Glutamatergic neuron (in vitro differentiated cells): ENCODE measurements around the gene SLC6A5. TPM values are rescaled to one million over a fixed set of nuclear protein-coding genes. Genes with fewer than 3 reads are reported as not detected.

Experiments
- DNase-seq: peaks from one replicate; pipeline ENCODE4 v3.0.0; 2022
- H3K27ac Mint-ChIP-seq: one replicate; pipeline ENCODE4 v1.8.0; 2020; ENCODE audit warnings: mild to moderate bottlenecking, mixed read lengths, inconsistent platforms; ENCODE audit not compliant: unreplicated experiment
- H3K27me3 Mint-ChIP-seq: one replicate; pipeline ENCODE4 v1.8.0; 2020; ENCODE audit warnings: mild to moderate bottlenecking, moderate library complexity, mixed read lengths, inconsistent platforms; ENCODE audit not compliant: unreplicated experiment
- H3K36me3 Mint-ChIP-seq: one replicate; pipeline ENCODE4 v1.8.0; 2020; ENCODE audit warnings: mild to moderate bottlenecking, mixed read lengths, inconsistent platforms; ENCODE audit not compliant: unreplicated experiment
- H3K4me1 Mint-ChIP-seq: one replicate; pipeline ENCODE4 v1.8.0; 2020; ENCODE audit warnings: mild to moderate bottlenecking, low read depth, mixed read lengths, inconsistent platforms; ENCODE audit not compliant: unreplicated experiment
- H3K4me3 Mint-ChIP-seq: one replicate; pipeline ENCODE4 v1.8.0; 2020; ENCODE audit warnings: mild to moderate bottlenecking, mixed read lengths, inconsistent platforms; ENCODE audit not compliant: unreplicated experiment
- H3K9me3 Mint-ChIP-seq: one replicate; pipeline ENCODE4 v1.8.0; 2020; ENCODE audit warnings: mild to moderate bottlenecking, moderate library complexity, mixed read lengths, inconsistent platforms; ENCODE audit not compliant: unreplicated experiment
- total RNA-seq: library from RNA; stranded (reverse); fragmentation: NEBNext Ultra II Directional; extraction: Animal tissue kit (Norgen Biotek cat#: 25700); gene quantifications from one replicate; pipeline ENCODE4 v1.2.1, GENCODE V29; 2021; ENCODE audit not compliant: unreplicated experiment
- TF ChIP-seq, protein P1 (sequence below): fragments of 200-600 bp; sonication (generic); IDR thresholded peaks from one replicate; pipeline ENCODE4 v1.5.0; 2021; ENCODE audit not compliant: partially characterized antibody, unreplicated experiment

Gene SLC6A5
- total RNA-seq, 1 donor from 2014 or later, result 0.05 TPM

DNA sequence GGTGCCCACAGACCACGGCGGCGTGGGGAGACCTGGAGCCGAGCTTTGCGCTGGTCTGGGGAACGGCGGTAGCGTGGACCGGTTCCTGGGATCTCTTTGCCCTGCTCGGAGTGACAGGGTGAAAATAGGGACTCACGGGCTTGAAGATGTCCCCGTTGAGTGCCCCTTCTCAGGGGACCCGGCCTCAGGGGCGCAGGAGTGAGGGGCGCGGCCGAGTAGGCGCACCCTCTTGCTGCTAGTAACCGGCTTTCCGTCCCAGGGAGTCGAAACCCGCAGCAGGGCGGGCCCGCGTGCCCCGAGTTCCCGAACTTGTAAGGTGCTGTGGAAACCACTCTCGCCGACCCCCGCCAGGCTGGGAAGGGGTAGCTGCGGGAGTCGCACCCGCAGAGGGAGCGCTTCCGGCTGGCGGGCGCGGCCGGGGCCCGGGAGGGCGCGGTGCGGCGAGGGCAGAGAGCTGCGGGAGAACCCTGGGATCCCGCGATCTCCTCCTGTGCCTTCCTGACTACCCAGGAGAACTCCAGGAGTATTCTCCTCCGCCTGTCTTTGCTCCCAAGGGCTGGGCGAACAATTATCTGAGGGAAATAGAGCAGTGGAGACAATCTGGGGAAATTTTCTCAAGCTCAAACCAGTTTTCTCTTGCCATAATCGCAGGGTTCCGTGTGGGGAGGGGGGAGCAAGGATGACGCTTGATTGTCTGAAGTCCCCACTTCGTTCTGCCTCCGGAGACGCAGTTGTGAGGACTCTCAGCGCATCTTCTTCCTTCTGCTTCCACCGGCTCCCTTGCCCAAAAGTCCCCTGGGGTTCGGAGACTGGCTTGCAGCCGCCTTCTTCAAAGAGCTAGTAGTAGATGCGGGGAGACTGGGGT, 70.6 kb downstream of the SLC6A5 start:
- TF ChIP-seq, protein P1, sequence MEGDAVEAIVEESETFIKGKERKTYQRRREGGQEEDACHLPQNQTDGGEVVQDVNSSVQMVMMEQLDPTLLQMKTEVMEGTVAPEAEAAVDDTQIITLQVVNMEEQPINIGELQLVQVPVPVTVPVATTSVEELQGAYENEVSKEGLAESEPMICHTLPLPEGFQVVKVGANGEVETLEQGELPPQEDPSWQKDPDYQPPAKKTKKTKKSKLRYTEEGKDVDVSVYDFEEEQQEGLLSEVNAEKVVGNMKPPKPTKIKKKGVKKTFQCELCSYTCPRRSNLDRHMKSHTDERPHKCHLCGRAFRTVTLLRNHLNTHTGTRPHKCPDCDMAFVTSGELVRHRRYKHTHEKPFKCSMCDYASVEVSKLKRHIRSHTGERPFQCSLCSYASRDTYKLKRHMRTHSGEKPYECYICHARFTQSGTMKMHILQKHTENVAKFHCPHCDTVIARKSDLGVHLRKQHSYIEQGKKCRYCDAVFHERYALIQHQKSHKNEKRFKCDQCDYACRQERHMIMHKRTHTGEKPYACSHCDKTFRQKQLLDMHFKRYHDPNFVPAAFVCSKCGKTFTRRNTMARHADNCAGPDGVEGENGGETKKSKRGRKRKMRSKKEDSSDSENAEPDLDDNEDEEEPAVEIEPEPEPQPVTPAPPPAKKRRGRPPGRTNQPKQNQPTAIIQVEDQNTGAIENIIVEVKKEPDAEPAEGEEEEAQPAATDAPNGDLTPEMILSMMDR, result no peak
- DNase-seq, result peak; percentile 33
- Mint-ChIP-seq H3K4me1 (peaks cover 12% of the 10 kb centered on the region), H3K36me3 (no peaks in the 10 kb centered on the region), H3K9me3 (peaks cover 1% of the 10 kb centered on the region), H3K4me3 (peak overlapping the region; percentile 89), H3K27ac (no peak overlapping the region), H3K27me3 (peaks cover 30% of the 10 kb centered on the region)

DNA sequence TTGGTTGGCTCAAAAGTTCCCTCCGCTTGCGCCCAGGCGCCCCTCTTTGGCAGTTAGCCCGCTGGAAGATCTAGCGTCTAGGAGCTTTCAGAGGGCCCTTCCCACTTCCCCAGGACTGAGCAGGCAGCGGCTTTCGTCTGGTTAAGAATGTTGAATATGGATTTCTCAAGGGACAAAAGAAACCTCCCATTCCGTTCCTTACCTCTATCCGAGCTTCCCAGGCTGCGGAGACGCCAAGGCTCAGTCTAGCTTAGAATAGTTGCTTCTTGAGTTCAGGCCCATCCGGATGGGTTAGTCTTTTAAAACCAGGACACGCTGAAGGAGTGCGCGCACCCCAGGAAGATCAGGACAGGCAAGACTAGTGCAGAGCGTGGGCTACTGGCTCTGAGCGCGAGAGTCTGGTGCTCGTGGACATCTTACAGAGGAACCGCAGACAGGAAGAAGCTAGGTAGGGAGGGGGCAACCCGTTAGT, 71.6 kb downstream of the SLC6A5 start:
- Mint-ChIP-seq H3K36me3 (no peaks in the 10 kb centered on the region), H3K27me3 (peaks cover 29% of the 10 kb centered on the region), H3K4me1 (peaks cover 12% of the 10 kb centered on the region), H3K27ac (no peak overlapping the region), H3K4me3 (peak overlapping the region; percentile 76), H3K9me3 (peaks cover 1% of the 10 kb centered on the region)
- TF ChIP-seq, protein P1, result no peak
- DNase-seq, result no peak

DNA sequence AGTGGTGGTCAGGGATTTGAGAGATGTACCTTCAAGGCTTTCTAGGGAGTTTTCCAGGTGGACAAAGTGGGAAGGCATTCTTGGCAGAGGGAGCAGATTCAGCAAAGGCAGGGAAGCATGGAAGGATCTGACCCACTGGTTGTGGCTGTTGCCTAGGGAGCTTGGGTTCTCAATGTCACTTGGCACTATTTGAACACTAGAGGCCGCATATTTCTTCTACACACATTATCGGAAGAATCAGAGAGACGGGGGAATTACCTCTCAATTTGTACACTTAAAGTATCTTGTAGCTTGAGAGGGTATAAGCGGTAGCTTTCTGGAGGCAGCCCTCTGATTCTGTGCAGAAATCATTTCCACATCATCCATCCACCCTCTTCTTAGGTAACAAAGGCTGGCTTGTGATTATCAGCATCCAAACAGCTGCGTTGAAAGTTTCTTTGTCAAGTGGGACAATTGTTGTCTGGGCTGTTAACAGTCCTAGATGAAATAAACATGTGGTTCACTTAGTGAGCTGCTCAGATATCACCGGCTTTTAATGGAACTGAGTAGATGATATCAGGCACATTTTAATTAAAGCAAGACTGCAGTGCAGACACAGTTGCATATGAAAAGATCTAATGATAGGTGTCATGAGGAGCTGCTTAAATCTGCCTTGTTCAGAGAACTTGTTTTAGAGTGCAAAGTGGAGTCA, 72.6 kb downstream of the SLC6A5 start:
- Mint-ChIP-seq H3K4me3 (no peak overlapping the region), H3K27me3 (peaks cover 32% of the 10 kb centered on the region), H3K4me1 (peaks cover 12% of the 10 kb centered on the region), H3K9me3 (peaks cover 3% of the 10 kb centered on the region), H3K27ac (no peak overlapping the region), H3K36me3 (no peaks in the 10 kb centered on the region)
- TF ChIP-seq, protein P1, result no peak
- no peak for DNase-seq

DNA sequence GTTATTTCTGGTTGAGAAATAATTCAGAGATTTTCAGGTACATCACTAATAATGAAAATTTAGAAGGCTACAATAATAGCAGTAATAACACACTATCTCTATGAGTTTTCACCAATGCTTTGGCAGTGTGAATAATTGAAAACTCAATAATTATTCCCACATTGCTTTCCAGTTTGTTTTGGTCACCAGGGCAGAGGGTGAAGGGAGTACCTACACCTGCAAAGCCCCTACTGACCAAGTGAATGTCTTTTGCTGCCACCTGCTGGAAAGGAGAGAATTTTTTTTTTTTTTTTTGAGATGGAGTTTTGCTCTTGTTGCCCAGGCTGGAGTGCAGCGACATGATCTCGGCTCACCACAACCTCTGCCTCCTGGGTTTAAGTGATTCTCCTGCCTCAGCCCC, 73.2 kb downstream of the SLC6A5 start:
- Mint-ChIP-seq H3K36me3 (no peaks in the 10 kb centered on the region), H3K27me3 (peaks cover 32% of the 10 kb centered on the region)

More for the DNA sequence above, 73.2 kb downstream of the SLC6A5 start:
- DNase-seq, result no peak
- TF ChIP-seq, protein P1, result peak; percentile 52
- peaks cover 3% of the 10 kb centered on the region for H3K9me3 Mint-ChIP-seq
- no peak overlapping the region for H3K27ac Mint-ChIP-seq
- no peak overlapping the region for H3K4me3 Mint-ChIP-seq
- peaks cover 12% of the 10 kb centered on the region for H3K4me1 Mint-ChIP-seq
